Stimulated activated CD8-positive, alpha-beta memory T cell treated with anti-CD3 and anti-CD28 coated beads, Interleukin-7, amount 100 ng/mL, for 4 hours (primary cell): ENCODE results near the gene IL31RA.

Source experiments
- DNase-seq, 2 donors: peaks; one replicate each; pipeline ENCODE4 v3.0.0-alpha.2; 2020; ENCODE audit warnings: low read depth in 2 of 2

The IL31RA gene

GRCh38 chr5:55860288-55860687 lies 9.1 kb downstream of the IL31RA start:
- no peak for DNase-seq

DNA sequence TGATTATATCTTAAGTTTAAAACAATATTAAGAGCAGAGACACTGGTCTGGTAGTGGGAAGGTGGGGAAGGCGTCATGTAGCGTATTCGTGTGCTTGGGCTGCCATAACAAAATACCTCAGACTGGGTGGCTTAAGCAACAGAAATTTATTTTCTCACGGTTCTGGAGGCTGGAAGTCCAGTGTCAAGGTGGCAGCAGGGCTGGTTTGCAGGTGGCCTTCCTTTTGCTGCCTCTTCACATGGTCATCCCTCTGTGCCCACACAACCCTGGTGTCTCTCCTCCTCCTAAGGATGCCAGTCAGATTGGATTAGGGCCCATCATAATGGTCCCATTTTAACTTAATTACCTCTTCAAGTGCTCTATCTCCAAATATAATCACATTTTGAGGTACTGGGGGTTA lies 9.6 kb downstream of the IL31RA start:
- DNase-seq, result no peak

GRCh38 chr5:55864606-55865541 lies 13.7 kb downstream of the IL31RA start:
- DNase-seq, result no peak

DNA sequence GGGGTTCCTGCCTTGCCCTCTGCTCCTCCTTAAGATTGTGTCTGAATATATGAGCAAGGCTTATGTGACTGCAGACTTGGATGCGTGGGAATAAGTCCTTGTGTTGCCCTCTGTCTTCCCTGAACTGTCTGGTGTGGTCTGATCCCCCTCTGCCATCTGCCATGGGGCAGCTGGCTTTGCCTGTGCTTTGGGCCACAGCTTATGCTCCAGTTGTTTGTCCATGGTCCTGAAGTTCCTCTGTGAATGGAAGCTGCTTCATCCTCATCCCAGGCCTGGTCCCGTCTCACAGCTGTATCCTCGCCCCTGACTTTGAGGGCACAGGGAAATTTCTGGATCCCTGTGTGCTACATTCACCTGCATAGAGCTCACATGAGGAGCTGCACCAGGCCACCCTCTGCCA lies 14.7 kb downstream of the IL31RA start:
- DNase-seq, result no peak

- DNase-seq, result no peak
These were observed 15.3 kb downstream of the IL31RA start for GRCh38 chr5:55866485-55866884.

GRCh38 chr5:55866934-55867333 lies 15.8 kb downstream of the IL31RA start:
- no peak for DNase-seq

- DNase-seq, result no peak
These were observed 17.7 kb downstream of the IL31RA start for GRCh38 chr5:55868846-55869245.

DNA sequence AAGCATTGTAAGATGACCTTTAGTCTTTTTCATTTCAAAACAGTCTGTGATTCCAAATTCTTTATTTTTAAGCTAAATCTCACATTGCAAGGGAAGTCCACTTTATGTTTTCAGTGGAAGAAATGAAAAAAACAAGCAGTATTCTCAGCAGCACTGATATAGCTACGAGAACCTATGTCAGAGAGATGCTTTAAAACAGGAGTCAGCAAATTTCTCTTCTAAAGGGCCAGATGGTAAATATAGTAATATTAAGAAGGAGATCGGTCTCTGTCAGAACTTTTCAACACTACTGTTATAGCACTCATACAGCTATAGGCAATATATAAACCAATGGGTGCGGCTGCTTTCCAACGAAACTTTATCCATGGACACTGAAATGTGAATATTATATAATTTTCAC lies 18.7 kb downstream of the IL31RA start:
- DNase-seq, result no peak

- no peak for DNase-seq
These were observed 22.1 kb downstream of the IL31RA start for GRCh38 chr5:55873234-55873633.

GRCh38 chr5:55877655-55878054 lies 26.5 kb downstream of the IL31RA start:
- DNase-seq, result no peak

- DNase-seq, result no peak
These were observed 29.3 kb downstream of the IL31RA start for GRCh38 chr5:55880453-55880852.

- no peak for DNase-seq
These were observed 34.2 kb downstream of the IL31RA start for GRCh38 chr5:55885359-55885758.

DNA sequence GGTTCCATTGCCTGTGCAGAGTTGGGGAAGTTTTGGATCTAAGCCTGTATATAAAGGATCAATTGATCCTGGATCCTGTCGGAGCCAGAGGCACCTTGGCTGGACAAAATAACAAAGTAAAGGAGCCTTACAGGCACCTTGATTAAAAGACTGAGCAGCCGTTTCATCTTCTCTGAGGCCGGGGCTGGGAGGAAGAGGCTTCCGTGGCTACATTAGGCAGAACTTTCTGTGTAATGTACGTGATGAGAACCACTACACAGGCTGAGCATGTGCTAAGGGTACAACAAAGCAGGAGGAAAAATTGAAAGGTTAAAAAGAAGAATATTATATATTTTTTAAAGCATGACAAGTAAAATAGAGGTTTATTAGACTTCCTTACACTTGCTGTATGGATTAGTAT lies 37.0 kb downstream of the IL31RA start:
- DNase-seq, result no peak

DNA sequence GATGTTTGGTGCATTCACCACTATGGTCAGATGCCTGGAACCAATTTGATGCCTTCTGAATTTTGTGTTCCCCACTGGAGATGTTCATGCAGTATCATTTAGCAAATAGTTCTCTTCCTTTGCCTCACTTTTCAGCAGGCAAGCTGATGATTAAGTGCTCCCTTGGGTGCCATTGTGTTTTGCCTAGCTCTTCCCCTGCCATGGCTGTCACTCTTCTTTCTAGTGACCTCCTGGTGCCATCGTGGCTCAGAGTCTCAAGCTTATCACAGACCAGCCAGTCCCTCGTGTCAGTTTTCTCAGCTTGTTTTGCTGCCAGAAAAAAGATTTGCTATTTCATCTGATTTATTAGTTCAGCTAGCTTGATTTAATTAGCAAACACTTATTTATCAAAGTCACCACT lies 41.3 kb downstream of the IL31RA start:
- DNase-seq, result no peak

DNA sequence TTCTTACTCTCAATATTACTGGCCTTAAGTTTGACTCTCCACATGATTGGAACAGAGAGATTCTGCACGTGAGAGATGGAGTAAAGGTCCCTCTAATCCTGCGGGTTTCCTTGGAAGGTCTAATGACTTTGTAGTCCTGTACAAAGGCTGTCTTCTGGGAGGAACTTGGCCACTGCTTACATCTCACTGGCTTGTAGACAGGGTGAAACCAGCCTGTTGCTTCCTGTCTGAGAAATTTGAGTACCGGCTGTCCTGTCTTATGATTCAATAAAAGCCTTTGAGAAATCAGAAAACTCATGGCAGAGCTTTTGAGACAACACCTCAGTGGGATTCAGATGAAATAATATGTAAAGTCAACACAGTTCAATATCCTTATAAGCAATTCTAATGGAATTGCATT lies 43.0 kb downstream of the IL31RA start:
- no peak for DNase-seq

DNA sequence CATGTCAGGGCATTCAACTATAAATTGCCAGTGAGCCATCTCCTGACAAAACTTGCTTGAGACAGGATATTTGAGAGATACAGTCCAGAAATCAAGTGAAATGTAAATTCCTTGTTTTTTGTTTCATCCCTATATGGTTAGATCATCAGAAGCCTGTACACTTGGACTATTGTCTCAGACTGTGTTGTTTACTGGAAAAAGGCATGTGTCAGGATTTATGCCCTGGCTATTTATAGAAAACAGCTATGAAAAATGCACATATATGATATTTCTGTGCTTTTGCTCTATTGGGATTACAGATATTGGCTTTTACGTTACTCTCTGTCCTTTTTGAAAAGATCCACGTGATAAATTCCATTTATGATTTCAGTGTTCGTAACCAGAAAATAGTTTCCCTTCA lies 44.2 kb downstream of the IL31RA start:
- DNase-seq, result no peak

DNA sequence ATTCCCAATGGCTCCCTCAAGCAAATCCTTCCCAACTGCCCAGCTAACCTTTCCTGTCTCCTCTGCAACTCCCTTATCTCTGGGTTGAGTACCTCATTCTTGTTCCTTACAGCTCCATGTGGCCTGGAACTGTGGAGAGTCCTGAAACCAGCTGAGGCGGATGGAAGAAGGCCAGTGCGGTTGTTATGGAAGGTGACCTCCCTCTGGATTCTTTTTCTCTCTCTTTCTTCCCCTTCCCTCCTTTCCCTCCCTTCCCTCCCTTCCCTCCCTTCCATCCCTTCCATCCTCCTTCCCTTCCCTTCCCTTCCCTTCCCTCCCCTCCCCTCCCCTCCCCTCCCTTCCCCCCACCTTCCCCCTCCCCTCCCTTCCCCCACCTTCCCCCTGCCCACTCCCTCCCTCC lies 45.1 kb downstream of the IL31RA start:
- no peak for DNase-seq

GRCh38 chr5:55896663-55897062 lies 45.5 kb downstream of the IL31RA start:
- no peak for DNase-seq

DNA sequence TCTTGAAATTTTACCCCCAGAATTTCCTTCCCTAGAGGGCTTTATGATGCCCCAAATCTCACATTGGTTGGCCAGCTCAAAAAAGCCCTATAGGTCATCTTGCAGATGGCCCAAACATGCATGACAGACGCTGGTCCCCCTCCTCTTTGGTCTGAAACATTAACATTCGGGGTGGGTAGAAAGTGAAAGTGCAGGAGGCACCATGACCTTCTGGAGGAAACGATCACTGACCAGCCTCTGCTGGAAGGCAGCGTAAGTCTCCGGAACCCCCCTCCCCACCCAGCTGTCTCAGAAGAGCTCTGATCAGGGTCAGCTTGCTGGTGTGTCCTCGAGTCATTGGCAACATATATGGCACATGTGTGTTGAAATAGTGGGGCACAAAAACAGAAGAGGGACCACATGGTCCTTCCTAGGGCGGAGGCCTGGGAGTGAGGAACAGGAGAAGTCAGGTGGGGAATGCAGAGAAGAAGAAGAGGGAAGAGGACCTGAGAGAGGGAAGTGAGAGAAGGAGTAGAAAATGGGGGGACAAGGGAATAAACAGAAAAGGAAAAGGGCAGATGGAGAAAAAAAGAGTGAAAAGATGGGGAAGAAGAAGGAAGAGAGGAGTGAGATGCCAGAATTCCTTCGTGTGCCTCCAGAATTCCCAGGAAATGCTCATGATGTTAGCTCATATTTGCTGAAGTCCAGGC lies 46.2 kb downstream of the IL31RA start:
- DNase-seq, result no peak

DNA sequence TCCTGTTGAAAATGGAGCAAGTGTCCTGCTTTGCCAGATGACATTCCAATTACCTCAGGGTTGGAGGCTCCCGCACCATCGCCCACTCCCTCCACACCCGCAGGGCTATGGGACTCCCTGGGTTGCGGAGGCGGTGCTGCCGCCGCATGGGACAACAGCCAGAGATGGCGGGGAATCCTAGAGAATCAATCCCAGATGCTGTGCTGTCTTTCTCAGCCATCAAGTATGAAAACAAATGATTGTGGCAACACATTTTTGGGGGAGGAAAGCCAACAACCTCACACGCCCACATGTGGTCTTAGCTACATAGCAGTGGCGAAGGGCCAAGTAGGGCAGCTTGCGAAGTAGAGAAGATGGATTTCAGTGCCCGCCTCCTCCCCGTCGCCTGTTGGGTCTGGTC lies 46.7 kb downstream of the IL31RA start:
- DNase-seq, result no peak

GRCh38 chr5:55899344-55899743 lies 48.2 kb downstream of the IL31RA start:
- DNase-seq, result no peak

DNA sequence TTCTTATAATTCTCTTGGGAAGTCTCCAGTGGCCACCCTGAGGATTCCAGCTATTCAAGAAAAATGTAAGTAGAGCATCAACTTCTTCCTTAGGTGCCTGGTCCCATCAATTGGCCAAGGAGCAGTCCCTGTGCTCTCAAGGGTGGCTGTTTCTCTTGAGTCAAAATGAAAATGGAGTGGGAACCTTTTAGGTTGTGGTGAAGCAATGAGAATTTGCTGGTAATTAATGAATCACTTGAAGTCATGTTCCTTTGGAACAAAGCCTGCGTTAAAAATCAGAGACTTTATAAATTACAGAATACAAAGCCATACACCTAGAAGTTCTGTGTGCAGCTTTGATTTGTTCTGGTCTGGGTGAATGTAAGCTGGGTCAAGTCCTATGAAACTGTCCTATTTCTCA lies 48.9 kb downstream of the IL31RA start:
- DNase-seq, result no peak

- DNase-seq, result no peak
These were observed 49.6 kb downstream of the IL31RA start for GRCh38 chr5:55900776-55901175.
